HTR-8/SVneo (cell line): Measurements from ENCODE around the gene GPAT3.
"Not testable (repeated sequence)": the region's sequence is repeated elsewhere in the genome, so short reads cannot be mapped to it uniquely, and the experiment has no call there.

Experiments
- DNase-seq: peaks from one replicate; pipeline ENCODE4 v3.0.0; 2011; ENCODE audit warnings: low spot score, mixed read lengths; ENCODE audit not compliant: insufficient read length
- FAIRE-seq: peaks from 2 replicates; lab custom pipeline; 2011; peaks lifted over from hg19 to GRCh38; lab: Jason Lieb, UNC

GPAT3 gene

DNA sequence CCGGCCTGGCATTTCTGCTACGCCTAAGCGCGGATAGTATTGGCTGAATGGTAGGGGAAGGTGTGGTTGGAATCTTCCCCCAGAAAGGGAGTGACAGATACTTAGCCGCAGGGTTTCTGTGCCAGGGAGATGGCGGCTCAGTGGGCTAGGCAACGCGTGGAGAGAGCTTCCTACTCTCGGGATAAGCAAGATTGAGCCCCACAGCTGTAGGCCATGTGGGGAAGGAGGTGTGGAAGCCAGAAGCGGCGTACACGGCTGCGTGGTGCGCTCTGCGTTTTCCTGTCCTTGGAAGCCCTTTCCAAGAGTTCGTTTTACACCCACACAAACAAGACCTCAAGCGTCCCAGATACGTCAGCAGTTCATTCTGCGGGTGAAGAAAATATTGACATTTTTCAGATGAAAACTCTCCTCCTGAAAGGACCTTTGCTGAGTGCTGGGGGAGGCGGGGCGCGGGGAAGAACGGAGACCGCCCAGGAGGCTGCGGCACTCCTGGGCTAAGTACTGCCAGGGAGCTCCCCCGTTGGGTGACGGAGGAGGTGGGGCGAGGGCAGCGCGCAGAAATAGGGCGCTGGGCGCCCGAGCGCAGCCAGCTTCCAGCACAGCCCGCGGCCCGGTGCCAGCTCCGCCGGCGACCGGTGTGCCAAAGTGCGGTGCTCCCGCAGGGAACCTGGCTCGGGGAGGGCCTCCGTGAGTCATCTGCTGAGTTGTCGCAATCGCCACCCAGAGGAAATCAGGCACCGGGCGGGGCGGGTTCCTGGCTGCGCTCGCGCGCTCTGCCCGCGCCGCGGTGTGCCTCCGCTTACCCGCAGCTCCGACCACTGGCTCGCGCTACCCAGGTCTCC is at the start of gene GPAT3:
GPAT3 (plus strand) TSS at position 589 of the 842 bp plus-strand sequence. CDS start 515 bp downstream, outside the sequence.
- FAIRE-seq (no peak), DNase-seq (peak; percentile 39)

GRCh38 chr4:83486457-83487129 is 49.3 kb upstream of the GPAT3 start:
- FAIRE-seq = no peak
- no peak for DNase-seq

- no peak for DNase-seq
- no peak for FAIRE-seq
Observed at GRCh38 chr4:83489711-83490326, 46.1 kb upstream of the GPAT3 start.

- DNase-seq = peak; percentile 19
Observed at GRCh38 chr4:83490876-83491450, 44.9 kb upstream of the GPAT3 start.

DNA sequence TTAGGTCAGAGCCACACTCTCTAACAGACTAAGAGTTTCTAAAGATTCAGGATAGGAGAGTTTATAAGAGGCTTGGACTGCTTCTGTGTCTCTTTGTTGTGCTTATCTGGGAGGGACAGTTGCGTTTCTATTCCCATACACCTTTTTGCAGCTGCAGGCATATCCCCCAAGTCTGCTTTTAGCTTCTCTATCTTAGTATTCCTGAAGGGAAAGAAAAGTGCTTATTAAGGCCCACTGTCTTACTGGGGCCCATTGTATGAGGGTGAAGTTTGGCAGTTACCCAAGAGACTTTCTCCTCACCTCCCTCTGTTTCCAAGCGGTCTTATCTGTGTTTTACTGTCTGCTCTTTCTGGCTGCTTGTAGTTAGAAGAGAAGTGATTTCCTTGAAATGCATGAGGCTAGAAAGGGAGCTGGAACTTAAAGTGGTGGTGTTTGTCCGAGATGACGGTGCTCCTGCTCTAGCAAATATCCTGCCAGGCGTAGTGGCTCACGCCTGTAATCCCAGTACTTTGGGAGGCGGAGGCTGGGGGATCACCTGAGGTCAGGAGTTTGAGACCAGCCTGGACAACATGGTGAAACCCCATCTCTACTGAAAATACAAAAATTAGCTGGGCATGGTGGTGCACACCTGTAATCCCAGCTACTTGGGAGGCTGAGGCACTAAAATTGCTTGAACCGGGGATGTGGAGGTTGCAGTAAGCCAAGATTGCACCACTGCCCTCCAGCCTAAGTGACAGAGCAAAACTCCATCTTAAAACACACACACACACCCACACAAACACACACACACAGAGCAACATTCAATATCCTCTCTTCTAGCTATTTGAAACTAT is 39.6 kb upstream of the GPAT3 start:
- not testable (repeated sequence) for FAIRE-seq, DNase-seq

More at GRCh38 chr4:83490876-83491450, 44.9 kb upstream of the GPAT3 start:
- no peak for FAIRE-seq

DNA sequence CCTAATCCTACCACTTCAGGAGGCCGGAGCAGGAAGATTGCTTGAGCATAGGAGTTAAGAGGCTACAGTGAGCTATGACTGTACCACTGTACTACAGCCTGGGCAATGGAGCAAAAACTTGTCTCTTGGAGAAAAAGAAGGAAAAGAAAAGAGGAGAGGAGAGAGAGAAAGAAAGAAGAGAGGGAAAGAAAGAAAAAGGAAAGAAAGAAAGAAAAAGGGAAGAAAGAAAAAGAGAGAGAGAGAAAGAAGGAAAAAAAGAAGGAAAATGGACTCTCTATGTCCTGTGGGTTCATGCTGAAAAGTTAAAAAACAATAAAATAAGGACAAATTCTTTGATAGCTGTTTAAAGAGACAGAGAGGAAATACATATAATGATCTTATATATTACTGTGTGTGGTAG is 37.7 kb upstream of the GPAT3 start:
- DNase-seq = no peak
- FAIRE-seq = no peak

GRCh38 chr4:83501671-83502070 is 34.2 kb upstream of the GPAT3 start:
- FAIRE-seq, DNase-seq: not testable (repeated sequence)

DNA sequence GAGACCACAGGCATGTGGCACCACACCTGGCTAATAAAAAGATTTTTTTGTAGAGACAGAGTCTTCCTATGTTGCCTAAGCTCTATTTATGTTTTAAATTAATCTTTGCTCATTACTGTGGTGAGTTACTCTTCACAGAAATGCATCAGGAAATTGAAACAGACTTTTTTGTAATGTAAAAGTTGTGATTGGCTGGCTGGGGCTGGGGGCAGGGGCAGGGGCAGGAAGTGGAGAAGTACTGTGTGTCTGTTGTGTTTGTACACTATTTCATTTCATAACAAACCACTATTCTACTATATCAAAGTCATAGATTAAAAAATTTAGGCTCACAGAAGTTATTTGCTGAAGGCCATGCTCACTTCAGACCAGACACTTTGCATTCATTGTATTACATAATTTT is 31.9 kb upstream of the GPAT3 start:
- FAIRE-seq = no peak
- DNase-seq = no peak

DNA sequence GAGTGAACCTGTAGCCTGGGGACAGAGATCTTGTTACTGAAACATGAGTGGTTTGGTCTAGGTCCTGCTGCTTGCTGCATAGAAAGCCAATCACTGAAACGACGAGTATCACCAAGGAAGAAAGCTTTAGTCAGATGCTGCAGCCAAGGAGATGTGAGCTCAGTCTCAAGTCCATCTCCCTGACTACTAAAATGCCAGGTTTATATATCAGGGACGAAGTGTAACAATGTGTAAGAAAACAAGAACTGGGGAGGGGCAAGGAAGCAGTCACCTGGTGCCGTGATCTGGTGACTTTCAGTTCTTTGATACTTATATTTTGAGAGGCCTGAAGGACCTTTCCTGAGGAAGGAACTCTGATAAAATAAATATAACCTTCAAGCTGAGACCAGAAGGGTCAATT is 31.4 kb upstream of the GPAT3 start:
- no peak for FAIRE-seq
- no peak for DNase-seq

DNA sequence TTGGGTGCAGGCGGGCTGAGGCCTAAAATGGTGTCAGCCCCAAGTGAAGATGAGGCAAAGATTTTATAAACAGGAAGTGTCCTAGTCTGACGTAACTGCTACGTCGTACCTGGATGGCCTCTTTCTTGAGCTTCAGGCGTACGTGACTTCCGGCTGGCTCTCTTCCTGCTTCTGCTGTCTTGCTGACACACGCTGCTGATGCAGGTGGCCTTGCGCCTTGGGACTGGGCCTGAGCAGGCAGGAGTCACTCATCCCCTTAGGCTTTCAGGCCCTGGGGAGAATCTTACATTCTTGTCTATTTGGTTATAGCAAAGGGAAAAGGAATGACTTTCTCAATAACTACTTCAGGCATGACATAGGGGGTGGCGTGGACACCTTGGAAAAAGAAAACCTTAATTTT is 30.9 kb upstream of the GPAT3 start:
- FAIRE-seq = no peak
- DNase-seq = no peak

GRCh38 chr4:83509156-83509585 is 26.7 kb upstream of the GPAT3 start:
- not testable (repeated sequence) for FAIRE-seq
- DNase-seq = peak; percentile 10

DNA sequence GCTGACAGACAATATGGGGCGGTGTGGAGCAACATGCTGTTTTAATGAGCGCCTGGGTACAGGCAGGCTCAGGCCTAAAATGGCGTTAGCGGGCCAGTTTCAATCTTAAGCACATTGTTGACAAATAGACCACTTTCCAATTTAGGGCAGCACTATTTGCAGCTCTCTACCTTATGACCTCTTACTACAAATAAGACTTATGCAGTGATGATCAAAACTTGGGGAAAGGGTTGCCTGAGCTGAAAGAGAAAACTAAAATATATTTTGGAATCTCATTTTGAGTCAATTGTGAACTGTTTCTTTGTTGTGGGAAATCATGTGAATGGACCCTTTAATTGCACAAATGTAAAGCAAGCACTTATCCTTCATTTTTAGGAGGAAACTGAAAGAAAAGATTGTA is 25.5 kb upstream of the GPAT3 start:
- DNase-seq (no peak), FAIRE-seq (no peak)

DNA sequence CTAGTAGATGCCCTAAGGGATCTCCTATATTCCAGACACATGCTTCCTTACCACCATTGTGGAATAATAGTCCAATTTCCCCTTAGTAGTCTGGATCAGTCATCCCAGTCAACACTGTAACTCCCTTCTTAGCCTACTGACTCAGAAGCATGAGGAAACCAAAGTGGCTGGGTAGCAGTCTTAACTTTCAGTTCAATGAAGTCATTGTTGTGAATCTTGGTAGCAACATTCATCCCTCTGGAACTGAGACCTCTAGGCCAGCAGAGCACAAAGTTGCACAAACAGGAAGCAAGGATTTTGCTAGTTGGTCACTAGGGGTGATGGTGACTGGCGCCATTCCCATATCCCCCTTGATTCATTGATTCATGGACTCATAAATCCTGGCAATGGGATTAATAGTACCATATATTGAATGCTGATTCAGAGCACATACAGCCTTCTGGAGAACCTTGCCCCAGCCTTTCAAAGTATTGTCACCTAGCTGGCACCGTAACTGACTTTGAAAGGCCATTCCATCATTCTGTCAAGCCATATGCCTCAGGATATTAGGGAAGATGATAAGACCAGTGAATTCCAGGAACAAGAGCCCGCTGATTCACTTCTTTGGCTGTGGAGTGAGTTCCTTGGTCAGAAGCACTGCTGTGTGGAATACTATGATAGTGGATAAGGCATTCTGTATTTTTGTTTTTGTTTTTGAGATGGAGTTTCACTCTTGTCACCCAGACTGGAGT is 19.7 kb upstream of the GPAT3 start:
- no peak for DNase-seq
- no peak for FAIRE-seq

DNA sequence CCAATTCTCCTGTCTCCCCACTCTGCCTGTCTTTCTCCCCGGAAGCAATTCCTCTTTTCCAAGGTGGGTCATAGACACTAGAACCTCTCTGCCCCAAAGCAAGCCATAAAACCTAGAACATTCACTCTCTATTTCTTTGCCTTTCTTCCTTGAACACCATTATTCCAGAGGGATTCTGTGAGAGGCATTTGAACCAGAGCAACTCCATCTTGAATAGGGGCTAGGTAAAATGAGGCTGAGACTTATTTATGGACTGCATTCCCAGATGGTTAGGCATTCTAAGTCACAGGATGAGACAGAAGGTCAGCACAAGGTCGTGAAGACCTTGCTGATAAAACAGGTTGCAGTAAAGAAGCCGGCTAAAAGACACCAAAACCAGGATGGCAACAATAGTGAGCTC is 13.7 kb upstream of the GPAT3 start:
- FAIRE-seq (no peak), DNase-seq (no peak)

DNA sequence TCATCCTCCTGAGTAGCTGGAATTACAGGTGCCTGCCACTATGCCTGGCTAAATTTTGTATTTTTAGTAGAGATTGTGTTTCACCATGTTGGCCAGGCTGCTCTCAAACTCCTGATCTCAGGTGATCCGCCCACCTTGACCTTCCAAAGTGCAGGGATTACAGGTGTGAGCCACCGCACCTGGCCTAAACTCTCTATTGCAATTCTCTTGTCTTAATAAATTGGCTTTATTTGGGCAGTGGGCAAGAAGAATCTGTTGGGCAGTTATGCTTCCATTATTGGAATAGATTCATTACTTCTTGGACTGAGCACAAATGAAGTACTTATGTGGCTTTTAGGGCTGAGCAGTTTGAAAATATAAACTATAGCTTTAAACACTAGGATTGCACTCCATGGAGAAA is 8.2 kb upstream of the GPAT3 start:
- DNase-seq (no peak), FAIRE-seq (no peak)

DNA sequence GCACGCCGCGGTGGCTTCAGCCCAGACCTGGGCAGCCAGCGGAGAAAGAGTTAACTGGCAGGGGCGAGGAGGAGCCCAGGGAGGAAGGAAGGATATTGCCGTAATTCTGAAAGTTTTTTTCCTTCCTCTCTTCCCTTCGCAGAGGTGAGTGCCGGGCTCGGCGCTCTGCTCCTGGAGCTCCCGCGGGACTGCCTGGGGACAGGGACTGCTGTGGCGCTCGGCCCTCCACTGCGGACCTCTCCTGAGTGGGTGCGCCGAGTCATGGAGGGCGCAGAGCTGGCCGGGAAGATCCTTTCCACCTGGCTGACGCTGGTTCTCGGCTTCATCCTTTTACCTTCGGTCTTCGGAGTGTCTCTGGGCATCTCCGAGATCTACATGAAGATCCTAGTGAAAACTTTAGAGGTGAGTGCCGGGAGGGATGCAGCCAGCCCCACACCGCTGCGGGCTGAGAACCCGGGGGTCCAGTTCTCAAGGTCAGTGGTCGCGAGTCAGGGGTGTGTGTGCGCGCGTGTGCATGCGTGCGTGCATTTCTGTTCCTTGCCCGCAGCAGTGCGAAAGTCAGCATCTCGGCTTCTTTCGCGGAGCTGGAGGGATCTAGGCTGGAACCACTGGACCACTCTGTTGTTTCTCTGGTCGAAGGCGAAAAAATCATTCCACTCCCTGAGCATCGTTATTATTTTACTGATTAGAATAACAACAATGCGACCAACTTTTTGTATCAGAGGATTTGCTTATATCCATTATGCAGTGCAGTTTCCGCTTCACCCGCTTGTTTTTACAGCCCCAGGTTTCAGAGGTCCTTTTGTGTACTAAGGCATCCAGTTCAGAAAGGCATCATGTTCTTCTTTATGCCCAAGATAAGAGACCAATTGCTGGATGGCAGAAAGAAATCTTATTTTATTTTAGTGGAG is 709 bp downstream of the GPAT3 start:
- peak; percentile 5 for DNase-seq
- FAIRE-seq = no peak

GRCh38 chr4:83542225-83542624 is 6.3 kb downstream of the GPAT3 start:
- no peak for FAIRE-seq
- DNase-seq = no peak

DNA sequence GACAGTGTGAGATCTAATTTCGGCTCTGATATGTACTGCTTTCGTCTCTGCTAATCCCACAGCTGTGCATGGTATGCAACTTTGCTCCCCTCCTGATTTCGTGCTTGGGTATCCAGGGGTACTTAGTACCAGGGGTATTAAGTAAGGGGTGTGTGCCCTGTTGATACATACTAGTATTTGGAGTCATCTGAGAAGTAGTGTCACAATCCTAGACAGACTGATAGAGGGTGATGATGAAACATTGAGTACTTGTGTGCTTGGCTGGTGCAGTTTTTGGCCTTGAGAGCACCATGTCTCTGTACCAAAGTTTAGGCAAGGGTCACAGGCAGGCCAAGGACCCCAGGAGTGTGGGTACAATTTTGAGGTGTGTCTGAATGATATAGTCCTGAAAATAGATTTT is 10.9 kb downstream of the GPAT3 start:
- DNase-seq (no peak), FAIRE-seq (no peak)
